HUDEP-2 (cell line): ENCODE results near the gene TMCC3.
"Not testable (repeated sequence)": the region's sequence is repeated elsewhere in the genome, so short reads cannot be mapped to it uniquely, and the experiment has no call there.

ENCODE experiments used
- DNase-seq, 76 experiments: peaks; one replicate each; lab custom pipeline; 2025; ENCODE audit not compliant: unreplicated experiment in 76 of 76; lab: John Stamatoyannopoulos, UW

The TMCC3 gene

DNA sequence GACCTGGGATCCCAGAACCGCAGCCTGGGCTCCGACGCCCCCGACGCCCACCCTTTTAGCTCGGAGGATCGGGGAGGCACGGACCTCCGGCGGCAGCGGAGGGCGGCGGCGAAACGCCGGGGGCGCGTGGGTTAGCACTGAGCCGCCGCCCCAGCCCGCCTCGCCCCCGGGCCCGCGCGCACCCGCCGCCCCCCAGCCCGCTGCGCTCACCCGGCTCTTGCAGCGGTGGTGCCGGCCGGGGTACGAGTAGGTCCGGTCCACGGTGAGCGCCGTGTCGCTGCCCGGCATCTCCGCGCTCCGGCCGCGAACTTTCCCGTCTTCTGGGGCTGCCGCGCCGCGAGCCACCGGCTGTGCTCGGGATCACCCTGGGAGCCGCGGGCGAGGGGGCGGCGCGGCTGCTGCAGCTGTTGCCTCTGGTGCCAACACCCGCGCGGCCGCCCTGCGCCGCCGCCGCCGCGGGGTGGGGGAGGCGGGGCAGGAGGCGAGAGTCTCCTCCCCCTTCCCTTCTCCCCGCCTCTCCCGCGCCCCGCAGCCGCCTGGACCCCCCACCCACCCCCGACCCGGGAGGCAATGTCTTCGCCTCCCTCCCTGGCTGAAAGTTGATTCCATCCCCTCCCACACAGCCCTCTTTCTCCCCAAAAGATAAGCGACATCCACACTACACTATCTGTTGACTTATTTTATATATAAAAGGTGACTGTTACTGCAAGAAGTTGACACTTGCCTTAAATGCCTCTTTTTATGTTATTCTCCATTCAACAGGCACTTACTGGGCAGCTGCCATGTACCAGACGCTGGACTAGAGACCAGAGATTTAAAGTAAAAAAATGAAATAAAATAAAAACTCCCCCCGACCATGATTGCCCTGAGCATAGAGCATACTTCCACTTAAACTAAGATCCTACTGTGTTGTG, at the start of gene TMCC3:
Gene TMCC3, minus strand, starts transcription at position 415 of the 914 bp plus-strand sequence. Its CDS starts 127 bp downstream, at position 288.
- DNase-seq: no peak

DNA sequence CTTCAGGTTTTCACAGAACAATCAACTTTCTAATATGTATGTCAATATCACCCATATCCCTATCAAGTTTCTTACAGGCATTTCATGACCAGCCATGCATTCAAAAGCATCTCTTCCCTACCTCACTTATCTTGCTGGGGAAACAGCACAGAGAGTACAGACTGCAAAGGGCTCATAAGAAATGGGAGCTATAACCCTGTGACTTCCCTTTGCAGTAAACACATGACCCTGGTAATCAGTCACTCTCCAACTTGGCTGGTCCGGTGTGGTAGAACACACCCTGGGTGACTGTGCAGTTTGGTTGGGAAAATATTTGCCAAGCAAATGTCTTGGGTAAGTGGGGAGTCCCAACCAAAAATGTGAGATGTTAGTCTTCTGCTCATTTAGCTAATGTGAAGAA, 49.4 kb upstream of the TMCC3 start:
- DNase-seq: peak in 11 of 76 experiments; percentile 5 to 35 (median 17)

DNA sequence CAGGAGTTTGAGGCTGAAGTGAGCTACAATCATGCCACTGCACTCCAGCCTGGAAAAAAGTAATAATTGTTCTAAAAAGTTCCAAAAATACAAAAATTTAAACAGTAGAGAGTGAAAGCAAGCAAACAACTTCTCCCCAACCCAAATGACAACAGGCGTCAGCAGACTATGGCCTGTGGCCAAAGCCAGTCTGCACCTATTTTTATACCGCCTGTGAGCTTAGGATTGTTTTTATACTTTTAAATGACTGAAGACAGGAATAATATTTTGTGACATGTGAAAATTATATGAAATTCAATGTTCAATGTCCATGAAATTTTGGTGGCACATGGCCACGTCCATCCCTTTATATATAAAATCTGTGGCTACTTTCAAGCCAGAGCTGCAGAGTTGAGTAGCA, 48.2 kb upstream of the TMCC3 start:
- DNase-seq: no peak

DNA sequence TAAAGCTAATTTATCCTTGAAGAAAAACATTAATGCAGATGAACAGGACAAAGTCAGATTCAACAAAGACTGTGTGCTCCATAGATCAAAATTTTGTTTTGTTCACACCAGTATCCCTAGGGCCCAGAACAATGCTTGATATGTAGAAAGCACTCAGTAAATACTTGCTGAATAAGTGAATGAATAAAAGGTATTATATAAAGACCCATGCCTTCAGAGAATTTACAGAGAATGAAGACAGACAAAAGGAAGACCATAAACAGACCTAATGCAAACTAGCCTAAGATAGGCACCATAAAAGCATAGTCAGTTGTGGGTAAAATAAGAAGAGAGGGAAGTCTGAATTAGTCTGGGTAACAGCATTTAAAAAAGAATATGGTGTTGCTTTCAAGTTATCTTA, 47.3 kb upstream of the TMCC3 start:
- DNase-seq: no peak

DNA sequence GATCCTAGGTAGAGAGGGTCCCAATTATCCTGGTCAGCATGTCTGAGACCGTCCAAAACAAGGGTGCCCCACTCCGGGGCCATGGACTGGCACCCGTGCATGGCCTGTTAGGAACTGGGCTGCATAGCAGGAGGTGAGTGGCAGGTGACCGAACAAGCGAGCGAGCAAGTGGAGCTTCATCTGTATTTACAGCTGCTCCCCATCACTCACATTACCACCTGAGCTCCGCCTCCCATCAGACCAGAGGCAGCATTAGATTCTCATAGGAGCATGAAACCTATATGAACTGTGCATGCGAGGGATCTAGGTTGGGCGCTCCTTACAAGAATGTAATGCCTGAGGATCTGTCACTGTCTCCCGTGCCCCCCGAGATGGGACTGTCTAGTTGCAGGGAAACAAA, 44.4 kb upstream of the TMCC3 start:
- DNase-seq: no peak

DNA sequence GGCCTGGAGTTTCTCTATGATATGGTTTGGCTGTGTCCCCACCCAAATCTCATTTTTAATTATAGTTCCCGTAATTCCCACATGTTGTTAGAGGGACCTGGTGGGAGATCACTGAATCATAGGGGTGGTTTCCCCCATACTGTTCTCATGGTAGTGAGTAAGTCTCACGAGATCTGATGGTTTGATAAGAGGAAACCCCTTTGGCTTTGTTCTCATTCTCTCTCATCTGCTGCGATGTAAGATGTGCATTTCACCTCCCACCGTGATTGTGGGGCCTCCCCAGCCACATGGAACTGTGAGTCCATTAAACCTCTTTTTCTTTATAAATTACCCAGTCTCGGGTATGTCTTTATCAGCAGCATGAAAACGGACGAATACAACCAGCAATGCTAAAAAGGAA, 42.5 kb upstream of the TMCC3 start:
- not testable (repeated sequence) for DNase-seq

DNA sequence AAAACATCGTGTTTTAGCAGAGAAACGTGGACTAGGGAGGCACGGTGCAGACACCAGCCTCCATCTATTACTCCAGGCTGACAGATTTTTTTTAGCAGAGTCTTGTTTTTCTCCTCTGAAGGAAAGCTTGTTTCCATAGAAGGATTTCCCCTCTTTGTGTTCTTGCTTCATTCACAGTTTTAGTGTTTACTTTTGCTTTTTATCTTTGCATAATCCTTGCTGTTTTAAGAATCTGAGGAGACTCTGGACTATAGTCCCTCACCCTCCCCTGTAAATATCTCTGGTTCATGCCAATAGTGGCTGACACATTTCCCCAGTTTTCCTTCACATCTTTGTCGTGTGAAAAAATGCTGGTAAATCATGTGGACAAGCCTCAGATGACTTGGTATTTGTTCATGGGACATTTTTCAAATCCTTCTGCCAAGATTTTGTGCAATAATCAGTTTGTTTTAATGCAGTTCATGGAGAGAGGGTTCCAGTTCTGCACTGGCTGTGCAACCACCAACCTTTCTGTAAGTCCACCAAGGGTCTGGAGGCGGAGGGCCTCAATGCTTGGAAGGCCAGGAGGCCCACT, 39.9 kb upstream of the TMCC3 start:
- DNase-seq: no peak

GRCh38 chr12:94689646-94690036, 39.3 kb upstream of the TMCC3 start:
- DNase-seq: no peak

- DNase-seq: no peak
Measured at GRCh38 chr12:94689002-94689645, 38.8 kb upstream of the TMCC3 start.

DNA sequence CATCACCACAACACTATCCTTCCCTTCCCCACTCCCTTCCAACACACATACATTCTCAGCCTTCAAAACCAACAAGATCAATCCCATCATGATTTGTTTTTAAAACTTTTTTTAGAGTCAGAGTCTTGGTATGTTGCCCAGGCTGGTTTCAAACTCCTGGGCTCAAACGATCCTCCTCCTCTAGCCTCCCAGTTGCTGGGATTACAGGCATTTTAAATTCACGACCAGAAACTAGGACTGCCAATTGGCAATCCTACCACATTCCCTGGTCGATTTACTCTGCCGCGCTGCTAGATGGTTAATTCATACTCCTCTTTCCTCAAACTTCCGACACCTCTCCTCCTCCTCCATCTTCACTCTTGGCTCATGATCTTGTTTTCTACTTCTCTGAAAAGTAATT, 37.5 kb upstream of the TMCC3 start:
- DNase-seq: no peak

- DNase-seq: no peak
Measured at GRCh38 chr12:94686834-94687628, 36.7 kb upstream of the TMCC3 start.

- no peak for DNase-seq
Measured at GRCh38 chr12:94684416-94685142, 34.2 kb upstream of the TMCC3 start.

DNA sequence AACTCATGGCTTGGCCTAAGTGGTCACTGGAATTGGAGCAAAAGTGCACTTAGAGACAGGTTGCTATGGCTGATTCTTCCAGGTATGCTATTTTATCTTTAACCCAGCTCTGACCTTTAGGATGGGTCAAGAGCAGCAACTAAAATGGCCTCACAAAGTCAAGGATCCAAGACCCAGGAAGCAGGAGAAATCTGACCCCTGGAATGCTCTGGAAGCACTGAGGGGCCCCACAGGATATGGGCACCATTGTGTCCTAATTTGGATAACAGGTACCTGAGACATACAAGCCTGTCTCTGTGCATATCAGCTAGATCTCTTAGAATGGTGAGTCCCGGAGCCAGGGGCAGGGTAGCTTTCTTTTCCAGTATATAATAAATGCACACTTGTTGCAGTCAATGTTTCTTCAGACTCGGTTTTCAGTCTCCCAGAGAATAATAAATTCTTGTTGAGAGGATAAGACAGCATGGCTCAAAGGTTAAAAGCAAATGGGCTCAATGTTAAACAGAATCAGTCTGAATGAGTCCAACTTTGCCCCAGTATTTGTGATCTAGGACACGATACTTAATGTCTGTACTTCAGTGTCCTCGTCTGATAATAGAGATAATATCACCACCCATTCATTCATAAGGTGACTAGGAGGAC, 29.3 kb upstream of the TMCC3 start:
- no peak for DNase-seq

GRCh38 chr12:94678849-94679248, 28.5 kb upstream of the TMCC3 start:
- DNase-seq: no peak

DNA sequence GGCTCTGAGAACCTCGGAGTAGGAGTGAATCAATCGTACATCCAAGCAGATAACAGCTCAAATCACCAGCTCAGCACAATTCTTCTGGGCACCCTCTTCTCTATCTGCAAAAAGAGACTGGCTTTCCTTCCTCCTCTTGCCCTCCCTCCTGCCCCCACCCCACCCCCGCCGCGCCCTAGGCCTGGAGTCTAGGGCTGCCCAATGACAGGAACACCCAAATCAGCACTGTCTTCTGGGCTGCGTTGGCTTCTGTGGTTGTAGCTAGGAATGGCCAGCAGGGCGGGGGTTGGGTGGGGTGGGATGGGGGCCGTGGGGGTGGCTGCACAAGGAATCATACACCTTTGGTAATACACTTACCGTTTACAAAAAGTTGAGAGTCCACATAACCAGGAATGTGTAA, 28.0 kb upstream of the TMCC3 start:
- DNase-seq: no peak

DNA sequence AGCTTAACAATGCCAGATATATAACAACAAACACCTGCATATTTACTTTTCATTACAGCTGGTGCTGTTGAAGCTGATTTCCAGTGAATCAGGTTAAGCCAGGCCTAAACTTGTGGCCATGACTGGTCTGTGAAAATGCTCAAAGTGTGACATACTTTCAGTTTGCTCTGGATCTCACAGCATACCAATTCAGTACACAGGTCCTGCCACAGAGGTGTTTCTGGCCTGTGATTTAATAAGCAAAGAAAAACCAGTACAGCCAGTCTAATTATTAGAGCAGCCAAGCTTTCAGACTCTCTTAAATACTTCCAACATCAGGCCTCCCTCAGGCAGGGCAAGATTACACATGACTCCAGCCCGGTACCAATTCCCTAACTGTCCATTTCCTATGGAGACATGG, 27.4 kb upstream of the TMCC3 start:
- DNase-seq: no peak

DNA sequence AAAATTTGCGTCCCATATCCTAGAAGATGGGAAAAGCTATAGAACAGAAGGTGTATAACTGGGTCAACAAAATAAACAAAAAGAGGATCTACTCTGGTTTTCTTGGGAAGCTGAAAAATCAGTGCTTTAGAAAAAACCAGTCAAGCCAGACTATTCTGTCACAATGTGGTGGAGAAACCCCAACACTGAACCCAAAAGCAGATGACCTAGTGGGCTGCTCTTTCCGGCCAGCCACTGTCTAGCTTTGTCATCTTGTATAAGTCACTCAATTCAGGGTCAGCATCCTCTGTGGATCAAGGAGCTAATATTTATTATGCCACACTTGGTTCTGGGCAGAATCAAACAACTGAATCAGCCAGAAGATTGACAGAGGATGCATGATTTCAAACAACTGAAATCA, 26.6 kb upstream of the TMCC3 start:
- DNase-seq: no peak

DNA sequence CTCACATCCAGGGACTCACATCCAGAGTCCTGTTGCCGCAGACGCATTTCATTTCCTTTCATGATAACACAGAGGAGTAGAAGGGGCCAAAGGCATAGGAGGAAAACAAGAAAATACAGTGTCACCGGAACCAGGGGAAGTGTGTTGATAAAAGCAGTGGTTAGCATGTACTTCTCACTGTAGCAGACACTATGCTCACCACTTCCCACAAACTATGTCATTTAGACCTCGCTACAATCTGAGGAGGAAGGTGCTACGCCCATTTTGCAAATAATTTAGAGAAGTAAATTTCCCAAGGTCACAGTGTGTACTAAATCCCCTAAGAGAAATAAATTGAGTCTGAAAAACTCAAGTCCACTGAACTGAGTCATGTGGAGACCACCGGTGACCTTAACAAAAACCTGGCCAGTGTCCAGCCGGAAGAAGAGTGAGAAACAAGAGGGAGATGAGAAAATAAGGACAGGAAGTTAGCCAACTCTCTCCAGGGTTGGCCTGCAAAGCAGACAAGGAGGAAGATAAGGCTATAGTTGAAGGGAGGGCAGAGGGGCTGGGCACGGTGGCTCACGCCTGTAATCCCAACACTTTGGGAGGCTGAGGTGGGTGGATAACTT, 25.8 kb upstream of the TMCC3 start:
- no peak for DNase-seq

- peak in 1 of 76 experiments; percentile 7 for DNase-seq
Measured at GRCh38 chr12:94674835-94675234, 24.5 kb upstream of the TMCC3 start.
